AG20443 (cell line): ENCODE results near the gene MTX3.
A peak's percentile ranks its signal among the peaks of the same experiment; 100 is the strongest.

Experiments used
- DNase-seq: peaks from one replicate; pipeline ENCODE4 v3.0.0; 2012; ENCODE audit warnings: low spot score, mixed read lengths

The MTX3 gene

GRCh38 chr5:79990598-79991507 lies at the start of gene MTX3:
Gene MTX3, minus strand, starts transcription at chr5:79991262. Its CDS starts 24 bp downstream, at chr5:79991238.
- peak; percentile 92 for DNase-seq

- no peak for DNase-seq
Measured at GRCh38 chr5:80039650-80040049, 48.6 kb upstream of the MTX3 start.

GRCh38 chr5:80037366-80037765 lies 46.3 kb upstream of the MTX3 start:
- no peak for DNase-seq

- no peak for DNase-seq
Measured at GRCh38 chr5:80036615-80037014, 45.6 kb upstream of the MTX3 start.

- DNase-seq = no peak
Measured at GRCh38 chr5:80035839-80036238, 44.8 kb upstream of the MTX3 start.

GRCh38 chr5:80034962-80035821 lies 44.1 kb upstream of the MTX3 start, which contains the start of gene THBS4:
Gene THBS4, plus strand, starts transcription at chr5:80035348. Its CDS starts 190 bp downstream, at chr5:80035538.
- peak; percentile 25 for DNase-seq

GRCh38 chr5:80034559-80034958 lies 43.5 kb upstream of the MTX3 start:
- no peak for DNase-seq

- no peak for DNase-seq
Measured at GRCh38 chr5:80033513-80033912, 42.5 kb upstream of the MTX3 start.

- no peak for DNase-seq
Measured at GRCh38 chr5:80031109-80031508, 40.0 kb upstream of the MTX3 start.

- DNase-seq = no peak
Measured at GRCh38 chr5:80026841-80027240, 35.8 kb upstream of the MTX3 start.

- DNase-seq = no peak
Measured at GRCh38 chr5:80025069-80025468, 34.0 kb upstream of the MTX3 start.

- DNase-seq = no peak
Measured at GRCh38 chr5:80010754-80011392, 19.8 kb upstream of the MTX3 start.

GRCh38 chr5:80008995-80009765 lies 18.1 kb upstream of the MTX3 start:
- no peak for DNase-seq

- DNase-seq = no peak
Measured at GRCh38 chr5:80002677-80003076, 11.6 kb upstream of the MTX3 start.

- DNase-seq = no peak
Measured at GRCh38 chr5:79999722-80000121, 8.7 kb upstream of the MTX3 start.

- DNase-seq = no peak
Measured at GRCh38 chr5:79992891-79993657, 2.0 kb upstream of the MTX3 start.

GRCh38 chr5:79990205-79990597 lies 861 bp downstream of the MTX3 start:
- no peak for DNase-seq

- no peak for DNase-seq
Measured at GRCh38 chr5:79986260-79986659, 4.8 kb downstream of the MTX3 start.

- no peak for DNase-seq
Measured at GRCh38 chr5:79985288-79985687, 5.8 kb downstream of the MTX3 start.

- no peak for DNase-seq
Measured at GRCh38 chr5:79984363-79984762, 6.7 kb downstream of the MTX3 start.

- DNase-seq = no peak
Measured at GRCh38 chr5:79983618-79984017, 7.4 kb downstream of the MTX3 start.
